ENCODE results near the gene BAZ2B.
A peak's percentile ranks its signal among the peaks of the same experiment; 100 is the strongest.

DNA sequence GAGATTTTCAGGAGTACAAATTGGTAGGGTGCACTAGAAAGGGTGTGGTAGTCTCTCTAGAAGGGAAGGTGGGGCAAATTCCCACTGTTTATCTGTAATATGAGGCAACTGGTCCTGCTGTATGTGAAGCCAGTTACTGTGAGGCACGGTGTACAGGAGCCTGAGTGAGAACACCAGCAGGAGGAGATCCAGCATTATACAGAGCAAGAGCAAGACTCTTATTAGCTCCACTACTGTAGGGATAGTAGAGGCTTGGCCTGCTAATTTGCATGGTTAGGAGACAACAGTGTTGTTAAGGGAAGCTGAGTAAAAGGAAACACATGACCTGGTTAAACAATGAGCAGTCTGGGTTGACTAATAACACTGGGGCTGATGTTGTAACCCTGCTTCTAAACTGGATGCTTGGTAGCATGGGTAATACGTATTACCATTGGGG lies 253.5 kb downstream of the BAZ2B start:
- TF ChIP-seq POLR2AphosphoS5 (IDR thresholded peaks at IDR 0.05) = peak in 1 of 3 donors; percentile 47
- TF ChIP-seq, protein P1, sequence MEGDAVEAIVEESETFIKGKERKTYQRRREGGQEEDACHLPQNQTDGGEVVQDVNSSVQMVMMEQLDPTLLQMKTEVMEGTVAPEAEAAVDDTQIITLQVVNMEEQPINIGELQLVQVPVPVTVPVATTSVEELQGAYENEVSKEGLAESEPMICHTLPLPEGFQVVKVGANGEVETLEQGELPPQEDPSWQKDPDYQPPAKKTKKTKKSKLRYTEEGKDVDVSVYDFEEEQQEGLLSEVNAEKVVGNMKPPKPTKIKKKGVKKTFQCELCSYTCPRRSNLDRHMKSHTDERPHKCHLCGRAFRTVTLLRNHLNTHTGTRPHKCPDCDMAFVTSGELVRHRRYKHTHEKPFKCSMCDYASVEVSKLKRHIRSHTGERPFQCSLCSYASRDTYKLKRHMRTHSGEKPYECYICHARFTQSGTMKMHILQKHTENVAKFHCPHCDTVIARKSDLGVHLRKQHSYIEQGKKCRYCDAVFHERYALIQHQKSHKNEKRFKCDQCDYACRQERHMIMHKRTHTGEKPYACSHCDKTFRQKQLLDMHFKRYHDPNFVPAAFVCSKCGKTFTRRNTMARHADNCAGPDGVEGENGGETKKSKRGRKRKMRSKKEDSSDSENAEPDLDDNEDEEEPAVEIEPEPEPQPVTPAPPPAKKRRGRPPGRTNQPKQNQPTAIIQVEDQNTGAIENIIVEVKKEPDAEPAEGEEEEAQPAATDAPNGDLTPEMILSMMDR (IDR thresholded peaks at IDR 0.05 in 8 of 11, conservative IDR thresholded peaks at IDR 0.05 in 3 of 11) = no peak
